GM18873 (cell line): Measurements from ENCODE around the gene CEP57L1.
"Not testable (repeated sequence)": the region's sequence is repeated elsewhere in the genome, so short reads cannot be mapped to it uniquely, and the experiment has no call there.

Experiments
- ATAC-seq: cut with Tn5 transposase; IDR thresholded peaks from one replicate; pipeline ENCODE4 v1.9.1; 2021; ENCODE audit warnings: mild to moderate bottlenecking, moderate library complexity, moderate number of reproducible peaks; ENCODE audit not compliant: unreplicated experiment, low FRiP score

The CEP57L1 gene

DNA sequence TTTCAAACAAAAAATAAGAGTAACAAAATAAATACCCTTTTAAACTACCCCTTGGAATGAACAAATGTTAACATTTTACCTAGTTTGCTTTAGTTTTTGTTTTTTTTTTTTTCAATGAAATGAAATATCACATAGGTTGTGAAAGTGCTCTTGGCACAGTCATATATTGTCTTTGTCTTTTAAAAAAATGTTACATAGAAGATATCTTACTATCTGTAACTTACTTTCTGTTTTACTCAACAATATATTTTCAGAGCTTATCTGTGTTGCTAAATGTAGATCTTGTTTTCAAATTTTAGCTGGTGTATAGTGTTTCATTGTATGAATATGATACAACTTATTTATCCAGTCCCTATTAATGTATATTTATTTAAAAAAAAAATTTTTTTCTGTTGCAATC, 8.6 kb downstream of the CEP57L1 start:
- ATAC-seq: no peak

DNA sequence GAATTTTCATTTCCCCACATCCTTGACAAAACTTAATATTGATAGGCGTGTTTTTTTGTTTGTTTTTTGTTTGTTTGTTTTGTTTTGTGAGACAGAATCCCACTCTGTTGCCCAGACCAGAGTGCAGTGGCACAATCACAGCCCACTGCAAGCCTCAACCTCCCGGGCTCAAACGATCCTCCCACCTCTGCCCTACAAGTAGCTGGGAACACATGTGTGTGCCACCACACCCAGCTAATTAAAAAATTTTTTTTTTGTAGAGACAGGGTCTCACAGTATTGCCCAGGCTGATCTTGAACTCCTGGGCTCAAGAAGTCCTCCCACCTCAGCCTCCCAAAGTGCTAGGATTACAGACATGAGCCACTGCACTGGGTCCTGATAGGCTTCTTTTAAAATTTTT, 9.2 kb downstream of the CEP57L1 start:
- no peak for ATAC-seq

DNA sequence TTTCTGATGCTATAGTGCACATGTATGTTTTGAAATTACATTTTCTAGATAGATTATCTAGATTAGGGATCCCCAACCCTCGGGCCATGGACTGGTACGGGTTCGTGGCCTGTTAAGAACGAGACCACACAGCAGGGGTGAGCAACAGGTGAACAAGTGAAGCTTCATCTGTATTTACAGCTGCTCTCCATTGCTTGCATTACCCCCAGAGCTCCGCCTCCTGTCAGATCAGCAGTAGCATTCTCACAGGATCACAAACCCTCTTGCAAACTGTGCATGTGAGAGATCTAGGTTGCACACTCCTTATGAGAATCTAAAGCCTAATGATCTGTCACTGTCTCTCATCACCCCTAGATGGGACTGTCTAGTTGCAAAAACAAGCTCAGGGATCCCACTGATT, 10.4 kb downstream of the CEP57L1 start:
- no peak for ATAC-seq

DNA sequence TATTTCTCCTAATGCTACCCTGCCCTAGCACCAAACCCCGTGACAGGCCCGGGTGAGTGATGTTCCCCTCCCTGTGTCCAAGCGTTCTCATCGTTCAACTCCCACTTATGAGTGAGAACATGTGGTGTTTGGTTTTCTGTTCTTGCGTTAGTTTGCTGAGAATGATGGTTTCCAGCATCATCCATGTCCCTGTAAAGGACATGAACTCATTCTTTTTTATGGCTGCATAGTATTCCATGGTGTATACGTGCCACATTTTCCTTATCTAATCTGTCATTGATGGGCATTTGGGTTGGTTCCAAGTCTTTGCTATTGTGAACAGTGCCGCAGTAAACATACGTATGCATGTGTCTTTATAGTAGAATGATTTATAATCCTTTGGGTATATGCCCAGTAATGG, 14.4 kb downstream of the CEP57L1 start:
- not testable (repeated sequence) for ATAC-seq

DNA sequence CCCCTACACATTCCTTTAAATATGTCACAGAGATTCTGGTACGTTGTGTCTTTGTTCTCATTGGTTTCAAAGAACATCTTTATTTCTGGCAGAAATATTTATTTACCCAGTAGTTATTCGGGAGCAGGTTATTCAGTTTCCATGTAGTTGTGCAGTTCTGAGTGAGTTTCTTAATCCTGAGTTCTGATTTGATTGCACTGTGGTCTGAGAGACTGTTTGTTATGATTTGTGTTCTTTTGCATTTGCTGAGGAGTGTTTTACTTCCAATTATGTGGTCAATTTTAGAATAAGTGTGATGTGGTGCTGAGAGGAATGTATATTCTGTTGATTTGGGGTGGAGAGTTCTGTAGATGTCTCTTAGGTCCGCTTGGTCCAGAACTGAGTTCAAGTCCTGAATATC, 17.4 kb downstream of the CEP57L1 start:
- not testable (repeated sequence) for ATAC-seq

DNA sequence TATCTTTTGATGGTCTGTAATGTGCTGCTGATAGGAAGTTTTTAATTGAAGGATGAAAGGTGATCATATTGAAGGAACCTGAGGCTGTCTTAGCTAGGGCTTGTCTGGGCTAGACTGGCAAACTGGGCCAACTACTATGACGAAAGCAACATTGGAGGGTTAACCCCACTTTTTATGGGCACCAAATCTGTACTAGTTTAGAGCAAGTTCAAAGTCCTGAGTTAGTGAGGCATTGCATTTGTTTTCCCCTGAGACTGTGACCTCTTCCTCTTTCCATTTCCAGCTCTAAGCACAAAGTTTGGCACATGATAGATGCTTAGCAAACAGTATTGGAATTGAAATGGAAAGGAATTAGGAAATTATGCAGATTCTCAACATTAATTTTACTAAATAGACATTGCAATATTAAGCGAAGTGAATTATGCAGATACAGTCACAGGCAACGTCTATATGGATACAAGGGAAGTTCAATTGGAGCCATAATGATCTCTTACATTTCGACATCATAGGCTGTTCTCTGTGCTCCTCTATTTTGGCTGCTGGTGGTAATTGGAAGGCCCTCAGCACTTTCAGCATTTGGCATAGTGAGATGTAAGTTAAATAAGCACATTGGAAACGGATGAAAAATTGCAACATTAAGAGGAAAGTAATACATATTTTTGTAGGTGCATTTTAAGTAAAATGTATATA, 22.2 kb downstream of the CEP57L1 start:
- peak; percentile 70 for ATAC-seq

DNA sequence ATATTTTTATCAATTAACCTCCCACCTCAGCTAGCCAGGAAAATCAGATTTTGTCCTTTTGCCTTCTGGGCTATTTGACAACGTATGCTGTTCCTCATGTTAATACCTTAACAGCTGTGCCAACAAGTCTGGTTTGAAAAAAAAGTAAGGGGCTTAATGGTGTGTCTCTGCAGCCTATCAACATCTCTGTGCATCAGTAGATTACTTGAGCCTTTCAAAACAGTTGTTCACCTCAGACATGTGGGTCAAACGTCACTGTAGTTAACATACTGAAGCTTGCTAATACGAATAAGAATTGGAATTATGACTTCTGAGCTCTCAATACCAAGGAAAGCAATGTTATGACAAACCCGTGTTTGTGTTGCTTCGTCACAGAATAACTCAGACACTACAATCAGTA, 23.0 kb downstream of the CEP57L1 start:
- ATAC-seq: no peak

DNA sequence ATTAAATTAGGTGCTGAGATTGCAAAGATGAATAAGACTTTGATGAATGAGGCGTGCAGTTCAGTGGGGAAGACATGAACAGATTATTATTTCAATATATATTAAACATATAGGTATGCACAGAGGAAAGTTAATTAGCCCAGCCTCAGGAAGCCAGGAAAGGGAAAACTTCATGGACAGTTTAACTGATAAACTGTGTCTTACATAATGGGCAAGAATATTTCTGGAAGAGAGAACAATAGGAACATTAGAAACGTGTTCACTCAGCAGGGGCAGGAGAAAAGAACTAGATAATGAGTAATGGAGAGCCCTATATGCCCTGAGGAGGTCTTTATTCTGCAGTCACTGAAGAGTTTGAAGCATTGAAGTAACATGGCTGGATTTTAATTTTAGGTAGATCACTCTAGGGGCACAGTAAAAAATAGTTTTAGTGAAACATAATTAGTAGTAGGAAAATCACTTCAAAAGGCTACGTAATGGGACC, 23.6 kb downstream of the CEP57L1 start:
- no peak for ATAC-seq

DNA sequence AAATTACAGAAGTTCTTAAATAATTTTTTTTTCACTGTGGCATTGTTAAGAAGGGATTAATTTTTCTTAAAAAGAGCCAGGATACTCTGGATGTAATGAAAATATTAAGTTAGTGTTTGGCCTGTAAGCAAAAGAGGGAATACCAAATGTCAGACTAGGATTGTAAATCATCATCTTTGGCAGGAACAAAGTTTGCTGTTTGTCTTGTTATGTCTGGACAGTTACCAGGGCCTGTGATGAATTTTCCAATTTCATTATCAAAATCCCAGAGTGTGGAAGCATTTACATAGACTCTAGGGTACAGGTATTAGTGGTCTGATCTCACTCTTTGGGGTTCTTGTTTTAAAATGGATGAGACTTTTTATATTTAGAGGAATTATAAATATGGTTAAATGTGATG, 26.1 kb downstream of the CEP57L1 start:
- no peak for ATAC-seq

DNA sequence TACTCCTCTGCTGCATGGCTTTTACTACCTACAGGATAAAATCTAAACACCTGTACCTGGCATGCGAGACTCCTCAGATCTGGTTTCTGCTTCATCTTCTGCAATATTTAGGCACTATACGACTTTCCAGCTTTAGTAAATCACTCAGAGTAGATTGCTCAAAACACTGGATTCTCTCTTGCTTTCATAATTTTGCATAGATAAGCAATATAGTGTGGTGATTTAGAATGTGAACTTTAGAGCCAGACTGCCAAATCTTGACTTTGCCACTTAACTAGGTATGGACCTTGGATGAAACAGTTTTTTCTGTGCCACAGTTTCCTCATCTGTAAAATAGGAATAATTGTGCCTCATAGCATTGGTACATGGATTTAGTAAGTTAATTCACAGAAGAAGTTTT, 28.9 kb downstream of the CEP57L1 start:
- no peak for ATAC-seq

DNA sequence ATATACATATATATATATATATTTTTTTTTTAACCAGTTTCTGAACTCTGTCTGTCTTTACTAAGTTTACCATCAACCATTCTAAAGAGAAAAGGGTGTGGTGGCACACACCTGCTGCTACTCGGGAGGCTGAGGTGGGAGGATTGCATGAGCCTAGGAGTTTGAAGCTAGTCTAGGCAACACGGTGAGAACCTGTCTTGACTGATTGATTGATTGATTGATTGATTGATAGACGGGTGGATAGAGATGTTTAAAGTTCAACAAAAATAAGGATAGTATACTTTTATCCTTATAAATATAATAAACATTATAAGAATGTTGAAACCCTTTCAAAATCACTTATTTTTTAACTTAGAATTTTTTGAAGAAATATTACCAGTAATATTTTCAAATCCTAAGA, 30.2 kb downstream of the CEP57L1 start:
- ATAC-seq: no peak

DNA sequence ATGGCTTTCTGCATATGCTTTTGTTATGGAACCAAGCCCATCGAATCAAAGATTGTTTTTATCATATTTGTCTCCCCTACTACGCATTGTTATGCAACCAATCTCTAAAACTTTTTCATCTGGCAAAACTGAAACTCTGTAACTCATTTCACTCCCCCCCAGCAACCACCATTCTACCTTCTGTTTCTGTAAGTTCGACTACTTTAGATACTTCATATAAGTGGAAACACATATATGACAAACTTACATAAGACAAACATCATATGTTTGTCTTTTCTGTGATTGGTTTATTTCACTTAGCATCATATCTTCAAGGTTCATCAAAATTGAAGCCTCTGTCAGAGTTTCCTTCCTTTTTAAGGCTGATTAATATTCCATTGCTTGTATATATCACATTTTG, 34.8 kb downstream of the CEP57L1 start:
- no peak for ATAC-seq

DNA sequence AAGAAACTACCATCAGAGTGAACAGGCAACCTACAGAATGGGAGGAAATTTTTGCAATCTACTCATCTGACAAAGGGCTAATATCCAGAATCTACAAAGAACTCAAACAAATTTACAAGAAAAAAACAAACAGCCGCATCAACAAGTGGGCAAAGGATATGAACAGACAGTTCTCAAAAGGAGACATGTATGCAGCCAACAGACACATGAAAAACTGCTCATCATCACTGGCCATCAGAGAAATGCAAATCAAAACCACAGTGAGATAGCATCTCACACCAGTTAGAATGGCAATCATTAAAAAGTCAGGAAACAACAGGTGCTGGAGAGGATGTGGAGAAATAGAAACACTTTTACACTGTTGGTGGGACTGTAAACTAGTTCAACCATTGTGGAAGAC, 40.3 kb downstream of the CEP57L1 start:
- ATAC-seq: not testable (repeated sequence)

DNA sequence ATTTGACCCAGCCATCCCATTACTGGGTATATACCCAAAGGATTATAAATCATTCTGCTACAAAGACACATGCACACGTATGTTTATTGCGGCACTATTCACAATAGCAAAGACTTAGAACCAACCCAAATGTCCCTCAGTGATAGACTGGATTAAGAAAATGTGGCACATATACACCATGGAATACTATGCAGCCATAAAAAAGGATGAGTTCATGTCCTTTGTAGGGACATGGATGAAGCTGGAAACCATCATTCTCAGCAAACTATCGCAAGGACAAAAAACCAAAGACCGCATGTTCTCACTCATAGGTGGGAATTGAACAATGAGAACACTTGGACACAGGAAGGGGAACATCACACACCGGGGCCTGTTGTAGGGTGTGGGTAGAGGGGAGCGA, 40.7 kb downstream of the CEP57L1 start:
- ATAC-seq: not testable (repeated sequence)

DNA sequence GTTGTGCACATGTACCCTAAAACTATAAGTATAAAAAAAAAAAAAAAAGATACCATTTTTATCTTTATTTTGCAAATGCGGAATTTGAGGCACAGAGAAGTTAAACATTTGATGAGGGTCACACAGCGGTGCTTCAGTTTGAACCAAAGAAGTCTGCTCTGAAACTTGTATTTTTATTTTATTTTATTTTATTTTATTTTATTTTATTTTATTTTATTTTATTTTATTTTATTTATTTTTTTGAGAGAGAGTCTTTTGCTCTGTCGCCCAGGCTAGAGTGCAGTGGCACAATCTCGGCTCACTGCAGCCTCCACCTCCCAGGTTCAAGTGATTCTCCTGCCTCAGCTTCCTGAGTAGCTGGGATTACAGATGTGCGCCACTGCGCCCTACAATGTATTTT, 41.2 kb downstream of the CEP57L1 start:
- ATAC-seq: not testable (repeated sequence)

DNA sequence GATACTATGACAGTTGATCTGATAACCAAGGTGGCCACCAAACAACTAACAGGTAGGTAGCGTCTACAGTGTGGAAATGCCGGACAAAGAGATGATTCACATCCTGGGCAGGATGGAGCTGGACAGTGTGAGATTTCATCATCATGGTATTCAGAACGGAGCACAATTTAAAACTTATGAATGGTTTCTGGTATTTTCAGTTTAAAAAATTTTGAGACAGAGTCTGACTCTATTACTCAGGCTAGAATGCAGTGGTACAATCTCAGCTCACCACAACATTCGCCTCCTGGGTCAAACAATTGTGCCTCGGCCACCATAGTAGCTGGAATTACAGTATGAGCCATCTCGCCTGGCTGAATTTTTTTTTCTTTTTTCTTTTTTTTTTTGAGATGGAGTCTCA, 43.8 kb downstream of the CEP57L1 start:
- ATAC-seq: no peak

DNA sequence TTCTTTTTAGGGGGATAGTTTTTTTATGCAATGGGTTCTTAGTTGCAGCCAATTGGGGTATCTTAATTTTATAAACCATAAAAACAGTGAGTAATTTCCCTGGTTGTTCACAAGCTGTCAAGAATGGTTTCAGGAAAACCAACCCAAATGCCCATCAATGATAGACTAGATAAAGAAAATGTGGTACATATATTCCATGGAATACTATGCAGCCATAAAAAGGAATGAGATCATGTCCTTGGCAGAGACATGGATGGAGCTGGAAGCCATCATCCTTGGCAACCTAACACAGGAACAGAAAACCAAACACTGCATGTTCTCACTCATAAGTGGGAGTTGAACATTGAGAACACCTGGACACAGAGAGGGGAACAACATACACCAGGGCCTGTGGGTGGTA, 46.8 kb downstream of the CEP57L1 start:
- ATAC-seq: not testable (repeated sequence)

DNA sequence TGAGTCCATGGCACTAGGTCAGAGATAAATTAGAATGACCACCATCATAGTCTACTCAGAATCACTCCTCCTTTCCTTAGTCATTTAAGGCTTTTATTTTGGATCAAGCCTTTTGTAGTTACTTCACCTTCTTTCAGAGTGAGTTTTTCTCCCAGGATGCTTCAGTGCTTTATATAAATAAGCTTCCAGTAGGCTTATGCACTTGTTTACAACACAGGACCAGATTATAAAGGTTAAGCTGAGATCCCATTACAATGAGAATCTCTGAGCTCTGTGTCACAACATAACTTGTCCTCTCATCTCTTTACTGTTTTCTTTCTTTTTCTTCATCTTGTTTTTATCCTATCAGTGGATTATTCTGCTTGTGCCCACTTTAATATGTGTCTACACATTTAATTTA, 47.9 kb downstream of the CEP57L1 start:
- ATAC-seq: no peak

DNA sequence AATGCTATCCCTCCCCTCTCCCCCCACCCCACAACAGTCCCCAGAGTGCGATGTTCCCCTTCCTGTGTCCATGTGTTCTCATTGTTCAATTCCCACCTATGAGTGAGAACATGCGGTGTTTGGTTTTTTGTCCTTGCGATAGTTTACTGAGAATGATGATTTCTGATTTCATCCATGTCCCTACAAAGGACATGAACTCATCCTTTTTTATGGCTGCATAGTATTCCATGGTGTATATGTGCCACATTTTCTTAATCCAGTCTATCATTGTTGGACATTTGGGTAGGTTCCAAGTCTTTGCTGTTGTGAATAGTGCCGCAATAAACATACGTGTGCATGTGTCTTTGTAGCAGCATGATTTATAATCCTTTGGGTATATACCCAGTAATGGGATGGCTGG, 52.9 kb downstream of the CEP57L1 start:
- not testable (repeated sequence) for ATAC-seq

DNA sequence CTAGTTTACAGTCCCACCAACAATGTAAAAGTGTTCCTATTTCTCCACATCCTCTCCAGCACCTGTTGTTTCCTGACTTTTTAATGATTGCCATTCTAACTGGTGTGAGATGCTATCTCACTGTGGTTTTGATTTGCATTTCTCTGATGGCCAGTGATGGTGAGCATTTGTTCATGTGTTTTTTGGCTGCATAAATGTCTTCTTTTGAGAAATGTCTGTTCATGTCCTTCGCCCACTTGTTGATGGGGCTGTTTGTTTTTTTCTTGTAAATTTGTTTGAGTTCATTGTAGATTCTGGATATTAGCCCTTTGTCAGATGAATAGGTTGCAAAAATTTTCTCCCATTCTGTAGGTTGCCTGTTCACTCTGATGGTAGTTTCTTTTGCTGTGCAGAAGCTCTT, 53.4 kb downstream of the CEP57L1 start:
- ATAC-seq: not testable (repeated sequence)

DNA sequence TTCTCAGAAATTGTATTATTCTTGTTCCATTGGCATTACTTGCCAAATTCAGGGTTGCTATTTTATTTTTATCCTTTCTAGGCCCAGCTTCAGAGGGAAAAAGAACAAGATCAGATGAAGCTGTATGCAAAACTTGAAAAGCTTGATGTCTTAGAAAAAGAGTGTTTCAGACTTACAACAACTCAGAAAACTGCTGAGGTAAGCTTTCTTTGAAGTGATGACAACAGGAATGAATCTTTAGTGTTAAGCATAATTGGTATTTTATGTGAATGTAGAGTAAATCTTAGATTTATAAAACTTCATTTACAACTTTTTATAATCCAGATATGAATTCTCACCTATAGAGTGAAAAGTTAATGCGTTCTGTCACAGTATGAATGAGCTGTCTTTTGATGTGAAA, 58.4 kb downstream of the CEP57L1 start:
- ATAC-seq: no peak

DNA sequence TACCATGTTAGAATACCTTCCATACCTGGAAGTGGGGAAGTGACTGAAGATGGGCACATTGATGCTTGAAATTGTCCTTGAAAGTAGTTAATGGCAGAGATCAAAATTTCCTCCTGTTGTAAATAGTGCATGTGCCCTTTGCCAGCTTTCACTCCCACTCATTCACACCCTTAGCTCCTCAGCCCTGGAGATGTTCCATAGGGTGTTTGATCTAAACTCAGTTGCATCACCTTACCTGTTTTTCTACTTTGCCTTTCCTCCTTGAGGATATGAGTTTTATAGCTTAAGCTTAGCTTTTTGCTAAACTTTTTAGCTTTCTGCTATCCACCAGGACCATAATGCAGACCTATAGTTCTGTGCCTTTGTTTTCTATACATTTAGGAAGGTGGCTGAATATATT, 69.0 kb downstream of the CEP57L1 start:
- no peak for ATAC-seq
